Measurements from ENCODE around the gene ELAC1. TPM values are rescaled to one million over a fixed set of nuclear protein-coding genes. Genes with fewer than 3 reads are reported as not detected.
"Not testable (repeated sequence)": the region's sequence is repeated elsewhere in the genome, so short reads cannot be mapped to it uniquely, and the experiment has no call there.

The ELAC1 gene
- total RNA-seq, 1 donor from 2014 or later = 8.4 TPM

- no peaks in the 10 kb centered on the region for H3K9me3 Mint-ChIP-seq (ENCODE audit: low read depth)
- H3K4me3 Mint-ChIP-seq (ENCODE audit: unreplicated experiment) = no peak overlapping the region
- H3K27ac Mint-ChIP-seq (ENCODE audit: unreplicated experiment) = no peak overlapping the region
- H3K36me3 Mint-ChIP-seq (ENCODE audit: low read depth) = peaks cover 5% of the 10 kb centered on the region
- H3K27me3 Mint-ChIP-seq (ENCODE audit: low read depth) = no peaks in the 10 kb centered on the region
- no peak for TF ChIP-seq CTCF (IDR thresholded peaks at IDR 0.05)
- no peak for DNase-seq (ENCODE audit: low spot score)
- H3K4me1 Mint-ChIP-seq (ENCODE audit: low read depth) = peaks cover 3% of the 10 kb centered on the region
These were observed 23.5 kb upstream of the ELAC1 start for GRCh38 chr18:50944245-50944932.

DNA sequence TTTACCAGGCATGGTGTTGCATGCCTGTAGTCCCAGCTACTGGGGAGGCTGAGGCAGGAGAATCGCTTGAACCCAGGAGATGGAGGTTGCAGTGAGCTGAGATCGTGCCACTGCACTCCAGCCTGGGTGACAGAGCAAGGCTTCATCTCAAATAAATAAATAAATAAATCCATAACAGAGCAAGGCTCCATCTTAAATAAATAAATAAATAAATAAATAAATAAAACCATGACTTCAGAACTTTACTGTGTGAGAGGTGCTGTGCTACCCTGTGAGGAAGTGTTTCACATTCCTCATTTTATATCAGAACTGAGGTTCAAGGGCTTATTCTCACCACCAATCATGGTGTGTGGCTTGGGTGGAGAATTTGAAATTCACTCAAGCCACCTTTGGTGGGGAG, 21.9 kb upstream of the ELAC1 start:
- H3K9me3 Mint-ChIP-seq (ENCODE audit: low read depth); H3K36me3 Mint-ChIP-seq (ENCODE audit: low read depth); H3K4me3 Mint-ChIP-seq (ENCODE audit: unreplicated experiment); DNase-seq (ENCODE audit: low spot score); H3K27me3 Mint-ChIP-seq (ENCODE audit: low read depth); H3K27ac Mint-ChIP-seq (ENCODE audit: unreplicated experiment); H3K4me1 Mint-ChIP-seq (ENCODE audit: low read depth): not testable (repeated sequence)

GRCh38 chr18:50947899-50948298, 19.9 kb upstream of the ELAC1 start:
- TF ChIP-seq CTCF (IDR thresholded peaks at IDR 0.05) = no peak
- no peaks in the 10 kb centered on the region for H3K9me3 Mint-ChIP-seq (ENCODE audit: low read depth)
- H3K4me1 Mint-ChIP-seq (ENCODE audit: low read depth) = peaks cover 3% of the 10 kb centered on the region
- H3K4me3 Mint-ChIP-seq (ENCODE audit: unreplicated experiment) = no peak overlapping the region
- no peak for DNase-seq (ENCODE audit: low spot score)
- no peaks in the 10 kb centered on the region for H3K27me3 Mint-ChIP-seq (ENCODE audit: low read depth)
- H3K27ac Mint-ChIP-seq (ENCODE audit: unreplicated experiment) = no peak overlapping the region
- H3K36me3 Mint-ChIP-seq (ENCODE audit: low read depth) = peaks cover 5% of the 10 kb centered on the region

- Mint-ChIP-seq H3K27ac (ENCODE audit: unreplicated experiment) (no peak overlapping the region), H3K4me1 (ENCODE audit: low read depth) (peaks cover 3% of the 10 kb centered on the region), H3K4me3 (ENCODE audit: unreplicated experiment) (no peak overlapping the region), H3K36me3 (ENCODE audit: low read depth) (no peaks in the 10 kb centered on the region), H3K9me3 (ENCODE audit: low read depth) (no peaks in the 10 kb centered on the region), H3K27me3 (ENCODE audit: low read depth) (no peaks in the 10 kb centered on the region)
- DNase-seq (ENCODE audit: low spot score) = no peak
- TF ChIP-seq CTCF (IDR thresholded peaks at IDR 0.05) = no peak
These were observed 18.7 kb upstream of the ELAC1 start for GRCh38 chr18:50949185-50949584.

GRCh38 chr18:50950626-50951025, 17.2 kb upstream of the ELAC1 start:
- peaks cover 3% of the 10 kb centered on the region for H3K4me1 Mint-ChIP-seq (ENCODE audit: low read depth)
- DNase-seq (ENCODE audit: low spot score) = no peak
- H3K27ac Mint-ChIP-seq (ENCODE audit: unreplicated experiment) = no peak overlapping the region
- no peak overlapping the region for H3K4me3 Mint-ChIP-seq (ENCODE audit: unreplicated experiment)
- H3K27me3 Mint-ChIP-seq (ENCODE audit: low read depth) = no peaks in the 10 kb centered on the region
- no peaks in the 10 kb centered on the region for H3K36me3 Mint-ChIP-seq (ENCODE audit: low read depth)
- TF ChIP-seq CTCF (IDR thresholded peaks at IDR 0.05) = no peak
- no peaks in the 10 kb centered on the region for H3K9me3 Mint-ChIP-seq (ENCODE audit: low read depth)

DNA sequence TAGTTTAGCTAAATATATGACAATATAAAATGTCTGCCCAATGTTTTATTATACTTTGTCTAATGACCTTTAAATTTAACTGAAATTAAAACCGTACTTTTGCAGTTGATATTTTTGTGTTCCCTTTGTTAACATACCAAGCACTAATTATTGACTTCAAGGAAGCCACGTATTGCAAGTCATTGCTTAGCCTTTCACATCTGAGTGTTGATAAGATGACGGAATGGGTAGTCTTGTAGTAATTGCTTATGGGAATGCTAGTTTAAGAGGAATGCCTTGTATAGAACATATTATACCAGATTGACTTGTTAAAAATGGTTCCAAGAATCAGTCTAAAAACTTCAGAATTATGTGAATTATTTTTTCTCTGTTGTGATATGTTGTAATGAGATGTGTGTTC, 14.0 kb upstream of the ELAC1 start:
- Mint-ChIP-seq H3K4me3 (ENCODE audit: unreplicated experiment) (no peak overlapping the region), H3K9me3 (ENCODE audit: low read depth) (no peaks in the 10 kb centered on the region), H3K27me3 (ENCODE audit: low read depth) (no peaks in the 10 kb centered on the region), H3K36me3 (ENCODE audit: low read depth) (no peaks in the 10 kb centered on the region), H3K27ac (ENCODE audit: unreplicated experiment) (no peak overlapping the region), H3K4me1 (ENCODE audit: low read depth) (no peaks in the 10 kb centered on the region)
- no peak for TF ChIP-seq CTCF (IDR thresholded peaks at IDR 0.05)
- DNase-seq (ENCODE audit: low spot score) = no peak
